HG02759 (cell line): ENCODE measurements around the gene ERC1.
"Not testable (repeated sequence)": the region's sequence is repeated elsewhere in the genome, so short reads cannot be mapped to it uniquely, and the experiment has no call there.

Experiments used
- ATAC-seq: cut with Tn5 transposase; IDR thresholded peaks from one replicate; pipeline ENCODE4 v1.9.1; 2021; ENCODE audit warnings: mild to moderate bottlenecking, moderate library complexity; ENCODE audit not compliant: unreplicated experiment

ERC1 gene

DNA sequence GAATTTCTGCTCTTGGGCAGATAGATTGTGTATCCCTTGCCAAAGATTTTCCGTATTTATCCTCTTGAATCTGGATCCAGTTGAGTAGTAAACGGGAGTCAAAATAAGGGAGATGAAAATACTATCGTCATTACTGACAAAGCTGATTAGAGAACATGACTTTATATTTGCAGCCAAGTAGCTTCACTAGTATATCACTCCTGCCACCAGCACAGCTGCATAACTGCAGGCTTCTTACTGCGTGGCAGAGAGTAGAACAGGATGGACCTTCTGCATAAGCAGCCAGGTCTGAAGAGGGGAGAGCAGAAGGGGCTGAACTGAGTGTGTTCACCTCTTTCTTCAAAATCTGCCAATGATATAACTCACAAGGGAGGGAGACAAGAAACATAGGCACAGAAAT is 319.6 kb downstream of the ERC1 start:
- no peak for ATAC-seq

- ATAC-seq = no peak
These were observed 320.1 kb downstream of the ERC1 start for GRCh38 chr12:1311145-1311544.

GRCh38 chr12:1313906-1314305 is 322.9 kb downstream of the ERC1 start:
- ATAC-seq = no peak

DNA sequence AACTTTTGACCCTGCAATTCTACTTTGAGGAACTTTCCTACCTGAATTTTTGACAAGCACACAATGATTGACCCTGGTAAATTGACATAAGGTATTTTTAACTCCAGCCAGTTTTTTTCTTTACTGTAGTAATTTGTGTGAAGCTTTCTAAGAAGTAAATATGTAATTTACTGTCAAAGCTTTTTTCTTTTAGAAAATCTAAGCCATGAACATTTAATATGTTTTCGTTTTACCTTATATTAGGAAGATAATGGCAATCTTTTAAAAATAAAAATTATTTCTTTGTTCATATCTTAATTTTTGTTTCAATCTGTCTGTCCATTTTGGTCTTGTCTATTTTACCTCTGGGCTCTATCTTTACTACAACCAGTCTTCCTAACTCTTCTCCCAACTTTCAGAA is 323.5 kb downstream of the ERC1 start:
- ATAC-seq = no peak

DNA sequence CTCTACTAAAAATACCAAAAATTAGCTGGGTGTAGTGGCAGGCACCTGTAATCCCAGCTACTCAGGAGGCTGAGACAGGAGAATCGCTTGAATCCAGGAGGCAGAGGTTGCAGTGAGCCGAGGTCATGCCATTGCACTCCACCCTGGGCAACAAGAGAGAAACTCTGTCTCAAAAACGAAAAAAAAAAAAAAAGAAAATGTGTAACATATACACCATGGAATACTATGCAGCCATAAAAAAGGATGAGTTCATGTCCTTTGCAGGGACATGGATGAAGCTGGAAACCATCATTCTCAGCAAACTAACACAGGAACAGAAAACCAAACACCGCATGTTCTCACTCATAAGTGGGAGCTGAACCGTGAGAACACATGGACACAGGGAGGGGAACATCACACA is 326.0 kb downstream of the ERC1 start:
- not testable (repeated sequence) for ATAC-seq

DNA sequence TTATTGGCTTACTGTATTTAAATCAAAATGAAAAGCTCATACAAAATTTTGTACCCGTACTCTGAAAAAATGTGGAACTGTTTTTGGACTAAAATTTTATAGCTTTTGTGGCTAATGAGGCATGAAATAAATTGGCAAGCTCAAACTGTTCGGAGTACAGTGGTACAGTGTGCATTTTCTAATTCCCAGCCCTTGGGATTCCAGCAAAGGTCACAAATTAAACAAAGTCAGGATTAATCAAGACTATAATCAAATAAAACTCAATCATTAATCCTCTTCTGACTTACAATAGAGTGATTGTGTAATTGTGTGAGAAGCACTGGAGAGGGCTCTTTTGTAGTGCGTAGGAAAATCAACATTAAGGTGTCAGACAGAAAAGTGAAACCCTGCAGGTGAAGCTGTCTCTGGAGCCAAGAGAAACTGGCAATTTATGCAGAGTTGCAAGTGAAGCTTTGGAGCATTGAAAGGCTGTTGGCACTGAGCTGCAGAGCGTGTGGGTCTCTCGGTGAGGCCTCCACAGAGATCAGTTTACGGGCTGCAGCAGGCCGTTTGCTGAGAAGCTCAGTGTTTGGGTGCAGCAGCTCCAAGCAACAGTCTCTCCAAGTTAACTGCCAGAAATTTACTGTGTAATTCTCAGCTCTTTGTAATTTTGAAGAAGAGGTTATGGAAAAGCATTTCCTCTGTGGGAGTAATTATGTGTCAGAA is 327.5 kb downstream of the ERC1 start:
- no peak for ATAC-seq

- no peak for ATAC-seq
These were observed 328.2 kb downstream of the ERC1 start for GRCh38 chr12:1319212-1319611.

DNA sequence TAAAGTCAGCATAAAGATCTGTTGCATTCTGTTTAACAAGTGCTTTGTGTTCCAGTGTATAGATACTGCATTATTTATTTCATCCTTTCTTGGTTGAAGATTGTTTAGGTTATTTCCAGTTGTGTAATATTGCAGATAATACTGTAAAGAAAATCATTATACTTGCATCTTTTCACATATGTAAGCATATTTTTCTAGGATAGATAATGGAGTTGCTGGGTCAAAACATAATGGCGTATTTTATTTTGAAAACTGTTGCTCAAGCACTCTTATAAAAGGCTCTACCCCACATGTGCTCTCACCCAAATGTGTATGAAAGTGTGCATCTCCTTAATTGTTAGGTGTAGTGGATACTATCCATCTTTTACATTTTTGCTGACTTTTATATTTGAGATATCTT is 329.0 kb downstream of the ERC1 start:
- no peak for ATAC-seq

- ATAC-seq = no peak
These were observed 331.8 kb downstream of the ERC1 start for GRCh38 chr12:1322821-1323220.

DNA sequence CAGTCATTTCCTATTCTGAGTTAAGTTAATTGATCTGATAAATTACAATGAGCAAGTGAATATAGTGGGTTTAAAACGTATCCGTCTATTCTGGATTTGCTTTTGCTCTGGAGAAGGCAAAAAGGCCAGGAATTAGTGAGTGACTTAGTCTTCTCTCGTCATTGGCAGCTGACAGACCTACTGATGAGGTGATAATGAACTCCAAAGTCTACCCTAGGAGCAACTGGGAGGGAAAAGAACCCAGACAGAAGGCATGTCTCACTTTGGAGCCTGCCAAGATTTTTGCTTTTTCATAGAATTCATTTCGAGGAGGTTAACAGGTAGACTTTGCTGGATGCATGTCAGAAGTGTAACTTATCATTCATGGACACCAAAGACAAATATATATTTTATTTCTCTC is 333.1 kb downstream of the ERC1 start:
- no peak for ATAC-seq

- no peak for ATAC-seq
These were observed 333.9 kb downstream of the ERC1 start for GRCh38 chr12:1324910-1325309.

DNA sequence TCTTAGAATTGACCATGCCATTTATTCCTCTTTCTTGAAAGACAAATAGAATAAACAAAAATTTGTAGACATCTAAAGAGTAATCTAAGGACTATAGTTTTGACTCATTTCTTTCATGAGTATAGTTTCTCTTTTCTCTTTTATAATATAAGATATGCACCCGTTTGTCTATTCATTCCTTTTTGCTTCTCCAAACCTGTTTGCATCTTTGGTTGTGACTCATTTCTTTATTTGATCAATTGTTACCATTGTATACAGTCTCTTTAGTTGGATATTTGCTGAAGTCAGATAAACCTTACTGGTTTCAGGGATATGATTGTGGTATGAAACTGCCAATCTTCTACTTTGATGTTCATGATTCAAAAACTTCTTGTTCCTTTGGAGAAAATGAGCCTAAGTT is 334.6 kb downstream of the ERC1 start:
- ATAC-seq = no peak

- ATAC-seq = no peak
These were observed 335.2 kb downstream of the ERC1 start for GRCh38 chr12:1326258-1326657.

- no peak for ATAC-seq
These were observed 337.4 kb downstream of the ERC1 start for GRCh38 chr12:1328391-1328790.

- ATAC-seq = no peak
These were observed 338.9 kb downstream of the ERC1 start for GRCh38 chr12:1329784-1330476.

- no peak for ATAC-seq
These were observed 339.4 kb downstream of the ERC1 start for GRCh38 chr12:1330477-1330827.

DNA sequence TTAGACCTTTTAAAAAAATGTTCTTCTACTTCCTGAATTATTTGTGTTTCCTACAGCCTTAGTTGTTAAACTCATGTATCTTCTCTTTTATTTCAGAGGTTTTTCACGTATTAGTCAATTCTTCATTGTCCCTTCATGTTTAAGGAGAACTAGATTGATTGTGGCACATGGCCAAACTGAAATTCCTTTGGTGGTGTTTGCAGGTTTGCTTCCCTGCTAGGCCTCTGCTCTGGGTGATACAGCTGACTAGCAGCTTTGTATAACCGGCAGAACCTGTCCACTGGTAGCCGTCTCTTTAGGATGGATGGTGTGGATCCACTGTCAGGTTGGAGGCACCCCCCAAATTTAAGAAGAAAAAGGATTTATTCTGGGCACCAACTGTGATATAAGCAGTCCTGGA is 341.3 kb downstream of the ERC1 start:
- ATAC-seq = no peak

GRCh38 chr12:1338483-1339177 is 347.6 kb downstream of the ERC1 start:
- ATAC-seq = no peak

GRCh38 chr12:1339178-1339541 is 348.1 kb downstream of the ERC1 start:
- ATAC-seq = not testable (repeated sequence)

DNA sequence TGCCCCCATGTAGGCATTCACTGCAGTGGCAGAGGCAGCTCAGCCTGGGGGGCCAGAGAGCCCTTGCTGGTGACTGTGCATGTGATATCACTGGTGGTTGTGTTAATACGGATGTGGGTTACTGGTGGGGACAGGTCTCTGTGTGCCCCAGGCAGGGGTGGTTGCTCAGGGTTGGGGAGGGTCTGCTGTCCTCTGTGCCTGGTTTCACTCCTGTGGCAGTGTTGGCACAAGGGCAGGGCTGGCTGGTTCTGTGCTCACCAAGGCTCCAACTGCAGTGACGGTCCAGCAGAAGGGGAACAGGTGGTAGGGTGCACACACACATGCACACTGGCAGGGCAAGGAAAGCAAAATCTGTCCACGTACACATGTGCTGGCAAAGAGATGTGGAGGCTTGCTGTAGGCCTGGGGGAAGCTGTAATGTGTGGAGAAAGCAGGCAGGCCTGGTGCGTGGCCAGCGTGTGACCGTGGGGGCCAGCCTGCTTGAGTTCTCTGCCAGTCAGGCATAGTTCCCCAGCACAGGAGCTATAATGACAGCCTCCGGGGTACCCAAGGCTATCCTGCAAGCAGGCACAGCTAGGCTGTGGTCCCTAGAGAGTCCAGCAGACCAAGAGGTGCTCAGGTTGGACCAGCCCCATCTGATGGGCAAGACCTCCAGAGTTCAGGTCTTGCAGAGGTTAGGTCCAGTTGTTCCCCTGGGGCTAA is 348.7 kb downstream of the ERC1 start:
- ATAC-seq = no peak

DNA sequence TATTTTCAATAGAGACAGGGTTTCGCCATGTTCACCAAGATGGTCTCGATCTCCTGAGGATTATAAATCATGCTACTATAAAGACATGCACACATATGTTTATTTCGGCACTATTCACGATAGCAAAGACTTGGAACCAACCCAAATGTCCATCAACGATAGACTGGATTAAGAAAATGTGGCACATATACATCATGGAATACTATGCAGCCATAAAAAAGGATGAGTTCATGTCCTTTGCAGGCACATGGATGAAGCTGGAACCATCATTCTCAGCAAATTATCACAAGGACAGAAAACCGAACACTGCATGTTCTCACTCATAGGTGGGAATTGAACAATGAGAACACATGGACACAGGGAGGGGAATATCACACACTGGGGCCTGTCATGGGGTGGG is 350.2 kb downstream of the ERC1 start:
- not testable (repeated sequence) for ATAC-seq

- ATAC-seq = no peak
These were observed 352.4 kb downstream of the ERC1 start for GRCh38 chr12:1343422-1343821.
